ENCODE results near the gene BIRC2. TPM values are rescaled to one million over a fixed set of nuclear protein-coding genes. Genes with fewer than 3 reads are reported as not detected.
A peak's percentile ranks its signal among the peaks of the same experiment; 100 is the strongest.

The BIRC2 gene
- total RNA-seq, 2 experiments from 2014 or later = 34.9 to 41.2 TPM

GRCh38 chr11:102416976-102417375, 70.0 kb downstream of the BIRC2 start:
- ChIA-PET CTCF (interaction anchor here (1.1 to 1.5 kb wide), 3 partner anchors 9 to 79 kb away, joined by 3 to 4 read pairs (median 3); no protein-coding TSS in a partner anchor), POLR2A (no interaction called here)
- Mint-ChIP-seq H3K36me3 (ENCODE audit: low read depth) (peaks cover 84% of the 10 kb centered on the region), H3K4me1 (peaks cover 86% of the 10 kb centered on the region), H3K4me3 (peak overlapping the region; percentile 18), H3K27ac (peak overlapping the region; percentile 72), H3K9me3 (peaks cover 30% of the 10 kb centered on the region), H3K27me3 (no peaks in the 10 kb centered on the region)
- DNase-seq = no peak

- CTCF ChIA-PET = interaction anchor here (1.2 to 1.3 kb wide), 2 partner anchors 43 to 61 kb away, joined by 3 read pairs; no protein-coding TSS in a partner anchor
- Mint-ChIP-seq H3K9me3 (peaks cover 27% of the 10 kb centered on the region), H3K27me3 (no peaks in the 10 kb centered on the region), H3K4me3 (no peak overlapping the region), H3K27ac (no peak overlapping the region), H3K36me3 (ENCODE audit: low read depth) (peaks cover 87% of the 10 kb centered on the region), H3K4me1 (peaks cover 92% of the 10 kb centered on the region)
- no peak for DNase-seq
- POLR2A ChIA-PET = no interaction called here
Measured at GRCh38 chr11:102419181-102419580, 72.2 kb downstream of the BIRC2 start.

DNA sequence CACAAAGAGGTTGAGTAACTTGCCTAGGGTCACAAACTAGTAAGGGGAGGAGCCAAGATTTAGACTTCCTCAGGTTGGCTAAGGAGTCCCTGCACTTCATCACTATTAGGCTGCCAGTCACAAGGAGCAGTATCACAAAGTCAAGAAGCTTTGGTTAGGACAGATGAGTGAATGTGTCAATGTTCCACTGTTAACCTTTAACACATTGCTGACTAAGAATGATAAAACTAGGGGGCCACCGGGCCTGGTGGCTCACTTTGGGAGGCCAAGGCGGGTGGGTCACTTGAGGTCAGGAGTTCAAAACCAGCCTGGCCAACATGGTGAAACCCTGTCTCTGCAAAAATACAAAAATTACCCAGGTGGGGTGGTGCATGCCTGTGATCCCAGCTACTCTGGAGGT, 73.5 kb downstream of the BIRC2 start:
- Mint-ChIP-seq H3K4me3 (no peak overlapping the region), H3K27me3 (no peaks in the 10 kb centered on the region), H3K9me3 (peaks cover 21% of the 10 kb centered on the region), H3K27ac (no peak overlapping the region), H3K4me1 (peaks cover 89% of the 10 kb centered on the region), H3K36me3 (ENCODE audit: low read depth) (peaks cover 84% of the 10 kb centered on the region)
- DNase-seq = no peak
- POLR2A ChIA-PET = no interaction called here
- CTCF ChIA-PET = interaction anchor here (1.1 to 1.7 kb wide), 3 partner anchors 14 to 60 kb away, joined by 3 to 5 read pairs (median 4); no protein-coding TSS in a partner anchor

DNA sequence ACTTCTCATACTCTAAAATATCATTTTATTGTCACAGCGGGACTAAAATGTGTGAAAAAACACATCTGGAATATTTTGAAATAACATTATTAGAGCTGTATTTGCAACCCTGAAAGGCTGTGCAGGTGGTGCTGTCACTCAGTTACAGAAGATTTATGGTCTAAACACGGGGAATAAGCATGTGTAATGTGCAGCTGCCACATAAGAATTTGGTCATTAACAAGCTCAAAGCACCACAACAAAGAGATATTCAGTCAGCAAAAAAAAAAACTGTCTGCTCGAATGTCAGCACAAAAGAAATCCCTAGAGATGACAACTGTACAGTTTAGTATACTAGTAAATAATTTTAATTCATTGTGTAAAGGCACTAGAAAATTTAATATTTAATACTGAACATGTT, 74.2 kb downstream of the BIRC2 start:
- no peak overlapping the region for H3K27ac Mint-ChIP-seq
- peaks cover 85% of the 10 kb centered on the region for H3K36me3 Mint-ChIP-seq (ENCODE audit: low read depth)
- POLR2A ChIA-PET = no interaction called here
- no peaks in the 10 kb centered on the region for H3K27me3 Mint-ChIP-seq
- peaks cover 90% of the 10 kb centered on the region for H3K4me1 Mint-ChIP-seq
- no peak for DNase-seq
- H3K4me3 Mint-ChIP-seq = no peak overlapping the region
- peaks cover 17% of the 10 kb centered on the region for H3K9me3 Mint-ChIP-seq
- CTCF ChIA-PET = interaction anchor here (0.6 to 1.9 kb wide), 6 partner anchors 14 to 513 kb away, joined by 3 to 6 read pairs (median 4); no protein-coding TSS in a partner anchor

DNA sequence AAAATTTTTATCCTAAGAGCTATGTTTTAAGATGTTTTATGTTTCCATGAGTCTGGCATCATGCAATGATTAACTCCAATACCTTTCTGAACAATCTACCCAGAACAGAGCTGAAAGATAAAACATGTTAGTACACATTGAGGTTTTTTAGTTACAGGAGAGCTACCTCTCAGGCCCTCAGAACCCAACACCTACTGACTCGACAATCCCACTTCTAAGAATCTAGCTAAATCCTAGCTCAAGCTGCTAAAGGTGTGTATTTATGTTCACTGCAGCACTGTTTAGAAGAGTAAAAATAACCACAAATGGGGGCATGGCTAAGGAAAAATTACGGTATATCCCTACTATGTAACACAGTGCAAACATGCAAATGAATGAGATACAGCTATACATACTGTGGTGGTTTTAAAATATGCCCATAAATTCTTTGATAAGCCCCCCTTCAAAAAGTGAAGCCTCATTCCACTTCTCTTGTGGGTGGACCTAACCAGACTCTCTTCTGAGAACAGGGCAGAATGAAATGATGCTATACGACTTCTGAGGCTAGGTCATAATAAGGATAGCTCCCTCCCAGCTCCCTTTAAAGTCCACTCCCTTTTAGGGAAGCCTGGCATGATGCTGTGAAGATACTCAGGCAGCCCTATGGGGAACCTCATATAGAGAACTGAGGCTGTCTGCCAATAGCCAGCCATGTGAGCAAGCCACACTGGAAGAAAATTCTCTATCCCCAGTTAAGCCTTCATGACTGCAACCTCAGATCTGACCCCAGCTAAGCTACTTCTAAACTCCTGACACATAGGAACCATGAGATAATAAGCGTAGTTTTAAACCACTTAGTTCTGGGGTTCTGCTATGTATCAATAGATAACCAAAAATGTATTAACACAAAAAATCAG, 76.1 kb downstream of the BIRC2 start:
- CTCF ChIA-PET = interaction anchor here (0.9 to 1.9 kb wide), 5 partner anchors 14 to 106 kb away, joined by 3 to 7 read pairs (median 3); no protein-coding TSS in a partner anchor
- Mint-ChIP-seq H3K4me1 (peaks cover 79% of the 10 kb centered on the region), H3K36me3 (ENCODE audit: low read depth) (peaks cover 77% of the 10 kb centered on the region), H3K9me3 (peaks cover 8% of the 10 kb centered on the region), H3K4me3 (no peak overlapping the region), H3K27me3 (no peaks in the 10 kb centered on the region), H3K27ac (no peak overlapping the region)
- DNase-seq = no peak
- POLR2A ChIA-PET = interaction anchor here (0.6 kb wide), 1 partner anchor 29 kb away, joined by 3 read pairs; no protein-coding TSS in a partner anchor

GRCh38 chr11:102423936-102424335, 76.9 kb downstream of the BIRC2 start:
- Mint-ChIP-seq H3K4me1 (peaks cover 75% of the 10 kb centered on the region), H3K9me3 (peaks cover 5% of the 10 kb centered on the region), H3K27me3 (no peaks in the 10 kb centered on the region), H3K36me3 (ENCODE audit: low read depth) (peaks cover 73% of the 10 kb centered on the region), H3K27ac (no peak overlapping the region), H3K4me3 (no peak overlapping the region)
- POLR2A ChIA-PET = no interaction called here
- CTCF ChIA-PET = interaction anchor here (1.6 kb wide), 1 partner anchor 15 kb away, joined by 7 read pairs; no protein-coding TSS in a partner anchor
- DNase-seq = no peak

DNA sequence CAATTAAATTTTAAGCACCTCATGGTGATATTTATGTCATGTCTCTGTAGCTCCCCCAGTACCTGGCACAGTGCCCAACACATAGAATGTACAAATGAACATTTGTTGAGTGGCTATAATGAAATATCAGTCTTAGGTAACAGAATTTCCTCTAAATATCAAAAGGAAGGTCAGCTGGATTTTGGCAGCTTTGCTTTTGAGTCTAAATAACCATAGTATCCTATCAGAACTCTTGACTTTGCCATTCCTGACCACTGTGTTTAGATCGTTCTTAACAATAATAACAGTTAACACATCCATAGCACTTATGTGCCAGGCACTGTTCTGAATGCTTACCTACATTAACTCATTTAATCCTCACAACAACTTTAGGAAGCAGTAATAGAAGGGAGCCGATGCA, 79.0 kb downstream of the BIRC2 start:
- no peak overlapping the region for H3K27ac Mint-ChIP-seq
- peaks cover 73% of the 10 kb centered on the region for H3K36me3 Mint-ChIP-seq (ENCODE audit: low read depth)
- DNase-seq = no peak
- H3K27me3 Mint-ChIP-seq = no peaks in the 10 kb centered on the region
- CTCF ChIA-PET = interaction anchor here (1.1 kb wide), 1 partner anchor 8 kb away, joined by 4 read pairs; no protein-coding TSS in a partner anchor
- POLR2A ChIA-PET = no interaction called here
- H3K4me3 Mint-ChIP-seq = no peak overlapping the region
- H3K9me3 Mint-ChIP-seq = no peaks in the 10 kb centered on the region
- peaks cover 79% of the 10 kb centered on the region for H3K4me1 Mint-ChIP-seq

DNA sequence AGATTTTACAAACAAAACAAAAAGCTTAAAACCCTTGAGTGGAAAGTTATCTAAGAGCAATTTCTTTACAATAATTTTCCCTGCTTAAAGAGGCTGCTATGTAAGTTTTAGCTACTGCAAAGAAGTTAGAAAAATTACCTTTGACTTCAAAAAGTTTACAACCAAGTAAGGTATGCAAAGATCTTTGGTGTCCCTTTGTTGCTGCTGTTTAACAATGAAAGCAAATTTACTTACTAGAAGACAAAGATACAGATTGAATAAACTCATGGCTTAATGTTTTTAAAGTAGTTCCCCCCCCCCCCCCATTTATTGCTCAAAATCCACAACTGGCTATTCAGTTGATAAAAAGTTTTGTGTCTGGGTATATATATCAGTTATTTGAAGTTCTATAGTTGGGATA, 79.6 kb downstream of the BIRC2 start:
- CTCF ChIA-PET = interaction anchor here (1.0 to 1.5 kb wide), 3 partner anchors 9 to 25 kb away, joined by 3 to 4 read pairs (median 3); no protein-coding TSS in a partner anchor
- POLR2A ChIA-PET = no interaction called here
- DNase-seq = no peak
- H3K9me3 Mint-ChIP-seq = no peaks in the 10 kb centered on the region
- H3K4me1 Mint-ChIP-seq = peaks cover 77% of the 10 kb centered on the region
- no peaks in the 10 kb centered on the region for H3K27me3 Mint-ChIP-seq
- peaks cover 73% of the 10 kb centered on the region for H3K36me3 Mint-ChIP-seq (ENCODE audit: low read depth)
- H3K4me3 Mint-ChIP-seq = no peak overlapping the region
- no peak overlapping the region for H3K27ac Mint-ChIP-seq

- CTCF ChIA-PET = interaction anchor here (0.6 to 1.5 kb wide), 4 partner anchors 20 to 194 kb away, joined by 3 to 6 read pairs (median 3); no protein-coding TSS in a partner anchor
- POLR2A ChIA-PET = no interaction called here
- Mint-ChIP-seq H3K4me1 (peaks cover 77% of the 10 kb centered on the region), H3K4me3 (no peak overlapping the region), H3K27ac (no peak overlapping the region), H3K27me3 (no peaks in the 10 kb centered on the region), H3K9me3 (peaks cover 3% of the 10 kb centered on the region), H3K36me3 (ENCODE audit: low read depth) (peaks cover 74% of the 10 kb centered on the region)
- DNase-seq = no peak
Measured at GRCh38 chr11:102427068-102427467, 80.1 kb downstream of the BIRC2 start.

Other genes with a start within 250 kb of the BIRC2 start
- gene YAP1, start 236.8 kb upstream of the BIRC2 start, total RNA-seq = not detected
- gene BIRC3, start 29.7 kb upstream of the BIRC2 start, total RNA-seq = 10 to 100 TPM; 33.1 to 39.6 TPM
- gene TMEM123, start 105.6 kb downstream of the BIRC2 start, total RNA-seq = 100 to 1,000 TPM; 489 to 694 TPM
- gene MMP7, start 183.5 kb downstream of the BIRC2 start, total RNA-seq = not detected